Breast epithelium (tissue), 3 donors: ENCODE results near the gene ZC3H4.

Experiments used
- CTCF ChIP-seq, 3 donors: fragments of 450-650 bp; IDR thresholded peaks; one replicate each; pipeline ENCODE4 v1.5.1; 2016 to 2017; ENCODE audit warnings: antibody characterized with exemption in 3 of 3, mild to moderate bottlenecking in 3 of 3, moderate library complexity in 3 of 3
- POLR2A ChIP-seq: fragments of 450-650 bp; IDR thresholded peaks from one replicate; pipeline ENCODE4 v1.6.1; 2016; ENCODE audit warnings: antibody characterized with exemption, mild to moderate bottlenecking, moderate library complexity
- POLR2AphosphoS5 ChIP-seq, 3 donors: sonication (generic); formaldehyde crosslinking; IDR thresholded peaks; one replicate each; pipeline ENCODE4 v1.6.1; 2017; ENCODE audit warnings: antibody characterized with exemption in 3 of 3

- TF ChIP-seq POLR2A (no peak), CTCF (IDR thresholded peaks at IDR 0.05) (no peak), POLR2AphosphoS5 (IDR thresholded peaks at IDR 0.05) (no peak)
Measured at GRCh38 chr19:47089767-47090350, 23.7 kb downstream of the ZC3H4 start.
